Right kidney (tissue), 1 donor: ENCODE measurements around the gene CALN1.
A peak's percentile ranks its signal among the peaks of the same experiment; 100 is the strongest.
"Not testable (repeated sequence)": the region's sequence is repeated elsewhere in the genome, so short reads cannot be mapped to it uniquely, and the experiment has no call there.

Experiments used
- DNase-seq: peaks from one replicate; pipeline ENCODE4 v3.0.0-alpha.2; 2016

CALN1 gene

GRCh38 chr7:71783779-71784178 is 628.4 kb downstream of the CALN1 start:
- no peak for DNase-seq

DNA sequence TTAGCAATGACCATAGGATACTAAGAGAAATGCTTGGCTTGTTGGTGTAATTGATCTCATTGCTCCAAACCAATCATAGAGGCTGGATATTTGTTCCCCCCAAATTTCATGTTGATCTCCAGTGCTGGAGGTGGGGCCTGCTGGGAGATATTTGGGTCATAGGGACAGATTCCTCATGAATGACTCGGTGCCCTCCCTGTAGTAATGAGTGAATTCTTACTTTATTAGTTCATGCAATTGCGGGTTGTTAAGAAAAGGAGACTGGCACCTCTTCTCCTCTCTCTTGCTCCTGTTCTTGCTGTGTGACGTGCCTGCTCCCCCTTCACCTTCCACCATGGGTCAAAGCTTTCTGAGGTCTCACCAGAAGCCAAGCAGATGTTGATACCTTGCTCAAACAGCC is 630.1 kb downstream of the CALN1 start:
- DNase-seq: no peak

- DNase-seq: no peak
Observed at GRCh38 chr7:71780282-71780681, 631.9 kb downstream of the CALN1 start.

- DNase-seq: no peak
Observed at GRCh38 chr7:71777278-71777677, 634.9 kb downstream of the CALN1 start.

DNA sequence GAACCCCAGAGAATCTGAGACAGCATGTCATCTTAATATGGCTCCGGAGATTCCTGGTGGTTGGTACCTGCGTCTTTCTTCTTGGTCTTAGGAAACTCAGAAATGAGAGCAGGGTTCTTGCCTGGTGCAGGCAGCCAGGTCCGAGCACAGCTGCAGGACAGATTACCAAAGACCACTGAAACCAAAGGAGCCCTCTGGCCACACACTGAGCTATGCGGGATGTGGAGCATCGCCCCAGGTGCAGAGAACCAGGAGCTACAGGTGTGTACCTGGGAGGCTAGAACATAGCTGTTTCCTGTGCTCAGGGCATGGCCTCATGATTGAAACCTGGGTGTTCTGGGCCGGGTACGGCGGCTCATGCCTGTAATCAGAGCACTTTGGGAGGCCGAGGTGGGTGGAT is 635.4 kb downstream of the CALN1 start:
- no peak for DNase-seq

- no peak for DNase-seq
Observed at GRCh38 chr7:71775648-71776047, 636.5 kb downstream of the CALN1 start.

DNA sequence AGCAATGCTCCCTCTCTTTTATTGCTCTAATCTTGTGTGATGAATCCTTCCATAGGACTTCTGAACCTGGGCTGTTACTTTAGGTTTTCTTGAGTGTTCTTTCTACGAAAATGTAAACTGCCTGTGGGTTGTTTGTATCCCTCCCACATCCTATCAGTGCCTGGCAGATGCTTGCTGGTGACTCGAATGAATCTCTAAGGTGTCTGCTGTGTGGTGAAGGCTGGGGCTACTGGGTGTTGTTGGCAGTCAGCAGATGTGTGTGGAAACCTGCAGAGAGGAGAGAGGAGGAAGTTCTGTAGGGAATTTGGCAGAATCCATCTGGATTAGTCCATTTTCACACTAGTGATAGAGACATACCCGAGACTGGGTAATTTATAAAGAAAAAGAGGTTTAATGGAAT is 639.4 kb downstream of the CALN1 start:
- DNase-seq: no peak

GRCh38 chr7:71770269-71770907 is 641.8 kb downstream of the CALN1 start:
- DNase-seq: no peak

GRCh38 chr7:71769326-71769725 is 642.8 kb downstream of the CALN1 start:
- DNase-seq: no peak

GRCh38 chr7:71768450-71768849 is 643.7 kb downstream of the CALN1 start:
- DNase-seq: no peak

DNA sequence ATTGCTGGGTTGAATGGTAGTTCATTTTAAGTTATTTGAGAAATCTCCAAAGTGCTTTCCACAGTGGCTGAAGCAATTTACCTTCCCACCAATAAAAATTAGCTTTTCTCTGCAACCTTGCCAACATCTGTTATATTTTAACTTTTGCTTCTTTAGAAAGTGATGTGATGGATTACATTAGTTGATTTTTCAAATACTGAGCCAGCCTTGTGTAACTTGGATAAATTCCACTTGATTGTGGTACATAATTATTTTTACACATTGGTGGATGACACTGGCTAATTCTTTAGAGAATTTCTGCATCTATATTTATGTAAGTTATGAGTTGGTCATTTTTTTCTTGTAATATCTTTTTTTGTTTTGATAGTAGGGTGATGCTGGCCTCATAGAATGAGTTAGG is 646.1 kb downstream of the CALN1 start:
- DNase-seq: no peak

DNA sequence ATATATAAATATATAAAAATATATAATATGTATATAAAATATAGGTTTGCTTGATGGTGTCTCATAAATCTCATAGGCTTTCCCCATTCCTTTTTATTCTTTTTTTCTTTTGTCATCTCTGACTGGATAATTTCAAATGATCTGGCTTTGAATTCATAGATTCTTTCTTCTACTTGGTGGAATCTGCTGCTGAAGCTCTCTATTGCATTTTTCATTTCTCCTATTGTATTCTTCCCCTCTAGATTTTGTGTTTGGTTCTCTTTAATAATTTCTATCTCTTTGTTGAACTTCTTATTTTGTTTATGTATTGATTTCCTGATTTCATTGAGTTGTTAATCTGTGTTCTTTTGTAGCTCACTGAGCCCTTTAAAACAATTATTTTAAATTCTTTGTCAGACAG is 650.8 kb downstream of the CALN1 start:
- no peak for DNase-seq

- DNase-seq: no peak
Observed at GRCh38 chr7:71754828-71755227, 657.3 kb downstream of the CALN1 start.

DNA sequence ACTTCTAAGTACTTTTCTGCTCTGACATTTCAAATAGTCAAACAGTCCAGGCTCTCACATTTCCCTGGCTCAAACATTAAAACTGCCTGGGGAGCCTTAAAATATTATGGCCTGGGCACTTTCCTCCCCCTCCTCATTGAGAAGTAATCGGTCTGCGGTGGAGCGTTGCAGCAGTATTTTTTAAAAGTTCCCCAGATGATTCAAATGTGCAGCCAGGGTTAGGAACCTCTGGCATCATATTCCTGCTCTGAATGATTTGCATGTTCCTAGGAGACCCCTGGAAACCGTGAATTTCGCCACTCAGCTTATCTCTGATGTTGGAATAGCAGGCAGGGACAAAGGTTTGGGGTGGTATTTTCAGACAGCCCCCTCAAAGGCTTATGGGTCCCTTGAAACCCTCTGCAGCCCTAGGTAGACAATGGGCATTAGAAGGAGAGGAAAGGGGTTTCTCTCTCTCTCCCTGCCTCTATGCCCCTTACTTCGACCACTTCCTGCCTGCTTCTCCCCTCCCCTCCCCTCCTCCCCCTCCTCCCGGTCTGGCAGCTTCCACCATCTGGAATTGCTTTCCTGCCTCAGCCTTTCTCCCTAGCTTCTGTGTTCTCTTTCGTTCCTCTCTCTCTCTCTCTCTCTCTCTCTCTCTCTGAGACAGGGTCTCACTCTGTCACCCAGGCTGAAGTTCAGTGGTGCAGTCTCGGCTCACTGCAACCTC is 658.0 kb downstream of the CALN1 start:
- peak; percentile 37 for DNase-seq

- DNase-seq: no peak
Observed at GRCh38 chr7:71753236-71753635, 658.9 kb downstream of the CALN1 start.

DNA sequence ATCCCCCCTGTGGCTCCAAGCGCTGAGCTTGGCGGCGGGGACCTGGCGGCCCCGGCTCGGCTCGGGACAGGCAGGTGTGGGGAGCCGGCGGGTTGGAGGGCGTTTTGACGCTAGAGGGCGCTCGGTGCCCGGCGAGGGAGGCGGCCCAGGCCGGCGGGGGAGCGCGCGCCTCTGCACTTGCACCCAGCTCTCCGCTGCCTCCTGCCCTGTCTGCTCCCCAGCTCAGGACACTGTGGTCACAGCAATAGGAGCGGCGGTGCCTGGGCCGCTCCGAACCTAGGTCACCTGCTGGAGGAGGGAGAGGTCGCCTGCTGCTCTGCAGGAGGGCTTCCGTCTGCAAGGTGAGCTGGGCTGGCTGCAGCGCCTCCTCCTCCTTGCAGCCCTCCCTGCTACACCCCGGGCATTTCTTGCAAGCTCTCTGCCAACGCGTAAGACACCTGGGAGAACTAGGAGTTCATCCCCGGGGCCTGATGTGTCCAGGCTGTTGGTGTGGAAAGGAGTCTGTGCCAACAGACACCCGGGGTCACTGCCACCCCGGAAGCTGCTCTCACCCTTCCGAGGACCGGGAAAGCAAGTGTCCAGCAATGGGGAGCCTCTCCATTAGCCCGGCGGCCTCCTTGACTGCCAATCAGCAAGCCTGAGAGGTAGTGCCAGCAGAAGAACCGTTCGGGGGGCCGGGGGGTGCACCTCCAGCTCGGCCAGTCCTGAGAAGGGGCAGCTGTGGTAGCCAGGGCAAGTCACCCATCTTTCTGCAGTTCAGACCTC is 659.8 kb downstream of the CALN1 start:
- DNase-seq: peak; percentile 71

DNA sequence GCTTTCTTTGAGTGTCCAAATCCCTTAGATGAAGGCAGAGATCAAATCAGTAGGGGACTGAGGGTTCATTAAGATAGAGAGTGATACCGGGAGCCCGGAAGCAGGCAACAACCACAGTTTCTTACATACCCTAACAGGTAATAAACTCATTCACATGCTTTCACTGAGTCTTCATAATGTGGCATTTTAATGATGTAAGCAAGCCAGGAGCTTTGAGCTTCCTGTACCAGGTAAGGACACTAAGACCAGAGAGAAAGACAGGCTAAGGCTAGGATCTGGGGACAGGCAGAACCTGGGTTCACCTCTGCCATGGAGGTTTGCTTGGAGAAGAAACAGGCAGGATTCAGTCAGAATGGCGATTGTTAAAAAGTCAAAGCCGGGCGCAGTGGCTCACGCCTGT is 661.8 kb downstream of the CALN1 start:
- DNase-seq: no peak

GRCh38 chr7:71746006-71746405 is 666.1 kb downstream of the CALN1 start:
- no peak for DNase-seq

GRCh38 chr7:71740174-71740560 is 672.0 kb downstream of the CALN1 start:
- DNase-seq: no peak

DNA sequence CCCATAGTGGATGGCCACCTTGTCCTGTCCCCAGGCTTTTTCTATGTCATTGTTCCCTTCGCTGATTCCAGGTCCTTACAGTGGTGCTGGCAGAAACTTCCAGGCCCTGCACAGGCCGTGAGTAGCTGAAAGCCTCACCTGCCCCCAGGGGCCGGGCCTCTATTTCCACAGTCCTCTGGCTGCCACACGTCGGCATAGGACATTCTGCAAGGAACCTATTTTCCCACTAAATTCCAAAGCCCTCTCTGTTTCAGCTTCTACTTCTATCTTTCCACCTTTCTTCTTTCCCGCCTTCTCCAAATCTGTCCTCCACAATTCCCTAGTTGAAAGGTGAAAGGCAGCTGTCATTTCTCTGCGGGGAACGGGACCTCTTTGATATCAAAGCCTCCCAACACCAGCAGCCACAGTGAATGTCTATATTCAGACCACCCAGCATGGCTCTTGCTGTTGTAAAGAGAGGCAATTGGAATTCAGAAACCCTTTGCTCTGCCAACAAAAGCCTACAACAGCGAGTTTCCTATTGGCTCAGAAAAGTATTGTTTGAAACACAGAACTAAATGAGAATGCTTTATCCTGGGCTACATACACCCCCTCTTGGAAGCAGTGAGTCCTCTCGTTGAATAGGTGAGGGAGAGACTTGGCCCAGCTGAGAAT is 672.5 kb downstream of the CALN1 start:
- DNase-seq: no peak

- DNase-seq: not testable (repeated sequence)
Observed at GRCh38 chr7:71737931-71738540, 674.1 kb downstream of the CALN1 start.

- DNase-seq: peak; percentile 64
Observed at GRCh38 chr7:71735961-71736556, 676.1 kb downstream of the CALN1 start.
